ENCODE data around the gene AUNIP.

Gene AUNIP

DNA sequence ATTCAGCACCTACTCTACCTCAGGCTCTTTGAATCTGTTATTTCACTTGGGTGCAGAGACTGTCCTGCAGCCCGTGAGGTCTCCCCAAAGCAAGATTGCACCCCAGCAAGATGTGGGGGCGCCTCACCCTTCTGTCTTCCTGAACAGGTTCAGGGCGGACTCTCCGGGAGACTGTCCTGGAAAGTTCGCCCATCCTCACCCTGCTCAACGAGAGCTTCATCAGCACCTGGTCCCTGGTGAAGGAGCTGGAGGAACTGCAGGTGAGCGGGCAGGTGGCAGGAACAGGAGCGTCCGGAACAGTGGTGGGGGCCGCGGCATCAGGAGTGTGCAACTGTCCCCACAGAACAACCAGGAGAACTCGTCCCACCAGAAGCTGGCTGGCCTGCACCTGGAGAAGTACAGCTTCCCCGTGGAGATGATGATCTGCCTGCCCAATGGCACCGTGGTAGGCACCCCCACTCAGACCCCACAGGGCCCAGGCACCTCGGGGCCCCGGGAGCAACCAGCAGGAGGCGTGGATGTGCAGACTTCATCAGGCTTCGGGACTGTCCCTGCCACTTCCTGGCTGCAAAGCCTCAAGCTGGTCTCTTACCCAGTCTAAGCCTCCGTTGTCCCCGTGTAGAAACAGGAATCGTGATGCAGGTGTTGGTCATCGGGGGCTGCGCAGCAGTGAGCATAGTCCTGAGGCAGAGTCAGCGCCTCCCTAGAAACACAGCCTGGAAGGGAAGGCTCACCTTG lies 45.4 kb downstream of the AUNIP start:
- TF ChIP-seq, protein P1, sequence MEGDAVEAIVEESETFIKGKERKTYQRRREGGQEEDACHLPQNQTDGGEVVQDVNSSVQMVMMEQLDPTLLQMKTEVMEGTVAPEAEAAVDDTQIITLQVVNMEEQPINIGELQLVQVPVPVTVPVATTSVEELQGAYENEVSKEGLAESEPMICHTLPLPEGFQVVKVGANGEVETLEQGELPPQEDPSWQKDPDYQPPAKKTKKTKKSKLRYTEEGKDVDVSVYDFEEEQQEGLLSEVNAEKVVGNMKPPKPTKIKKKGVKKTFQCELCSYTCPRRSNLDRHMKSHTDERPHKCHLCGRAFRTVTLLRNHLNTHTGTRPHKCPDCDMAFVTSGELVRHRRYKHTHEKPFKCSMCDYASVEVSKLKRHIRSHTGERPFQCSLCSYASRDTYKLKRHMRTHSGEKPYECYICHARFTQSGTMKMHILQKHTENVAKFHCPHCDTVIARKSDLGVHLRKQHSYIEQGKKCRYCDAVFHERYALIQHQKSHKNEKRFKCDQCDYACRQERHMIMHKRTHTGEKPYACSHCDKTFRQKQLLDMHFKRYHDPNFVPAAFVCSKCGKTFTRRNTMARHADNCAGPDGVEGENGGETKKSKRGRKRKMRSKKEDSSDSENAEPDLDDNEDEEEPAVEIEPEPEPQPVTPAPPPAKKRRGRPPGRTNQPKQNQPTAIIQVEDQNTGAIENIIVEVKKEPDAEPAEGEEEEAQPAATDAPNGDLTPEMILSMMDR (IDR thresholded peaks at IDR 0.05) = no peak
- H3K27me3 ChIP-seq (ENCODE audit: control insufficient read depth, insufficient read depth, low read length) = no peaks in the 10 kb centered on the region
- H3K79me2 ChIP-seq = no peaks in the 10 kb centered on the region
- H3K27ac ChIP-seq = no peak overlapping the region
- no peak overlapping the region for H3K4me2 ChIP-seq (ENCODE audit: low read length)
- no peak overlapping the region for H3K4me3 ChIP-seq (ENCODE audit: low read depth, low read length)
- no peaks in the 10 kb centered on the region for H3K36me3 ChIP-seq (ENCODE audit: control insufficient read depth, insufficient read depth, low read length)
- H3K4me1 ChIP-seq = no peaks in the 10 kb centered on the region
- H3K9me3 ChIP-seq (ENCODE audit: control insufficient read depth, low read length) = no peaks in the 10 kb centered on the region
- no peak overlapping the region for H3K9ac ChIP-seq
- no peak overlapping the region for H2AFZ ChIP-seq

DNA sequence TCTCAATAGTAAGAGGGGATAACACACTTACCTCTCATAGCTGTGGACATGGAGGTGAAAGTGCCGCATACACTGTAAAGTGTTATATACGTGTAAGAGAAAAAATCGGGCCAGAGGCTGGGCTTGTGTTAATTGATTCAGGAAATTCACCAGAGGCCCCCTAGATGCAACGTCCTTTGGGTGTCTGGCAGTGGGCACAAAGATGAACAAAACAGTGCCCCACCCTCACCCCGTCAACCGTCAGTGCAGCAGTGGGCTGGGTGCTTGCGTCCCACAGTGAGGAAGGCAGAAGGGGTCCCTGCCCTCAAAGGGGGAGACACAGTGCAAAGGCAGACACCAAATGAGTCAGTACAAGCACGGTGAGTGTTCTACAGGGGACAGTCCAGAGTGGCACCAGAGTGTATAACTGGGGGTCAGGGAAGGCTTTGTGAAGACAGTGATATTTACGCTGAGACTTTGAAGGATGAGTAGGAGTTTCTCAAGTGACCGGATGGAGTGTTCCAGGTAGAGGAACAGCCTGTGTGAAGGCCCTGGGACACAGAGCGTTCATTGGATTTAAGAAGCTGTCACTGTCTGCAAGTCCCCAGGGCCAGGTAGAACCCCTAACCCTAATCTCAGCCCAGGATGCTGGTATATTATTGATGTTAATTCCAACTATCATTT lies 46.1 kb downstream of the AUNIP start:
- Histone ChIP-seq H3K36me3 (ENCODE audit: control insufficient read depth, insufficient read depth, low read length) (no peaks in the 10 kb centered on the region), H3K9me3 (ENCODE audit: control insufficient read depth, low read length) (no peaks in the 10 kb centered on the region), H3K27me3 (ENCODE audit: control insufficient read depth, insufficient read depth, low read length) (no peaks in the 10 kb centered on the region), H3K79me2 (no peaks in the 10 kb centered on the region), H3K27ac (no peak overlapping the region), H3K4me1 (no peaks in the 10 kb centered on the region), H3K4me2 (ENCODE audit: low read length) (no peak overlapping the region), H2AFZ (no peak overlapping the region), H3K9ac (no peak overlapping the region), H3K4me3 (ENCODE audit: low read depth, low read length) (no peak overlapping the region)
- TF ChIP-seq, protein P1 (IDR thresholded peaks at IDR 0.05) = no peak

DNA sequence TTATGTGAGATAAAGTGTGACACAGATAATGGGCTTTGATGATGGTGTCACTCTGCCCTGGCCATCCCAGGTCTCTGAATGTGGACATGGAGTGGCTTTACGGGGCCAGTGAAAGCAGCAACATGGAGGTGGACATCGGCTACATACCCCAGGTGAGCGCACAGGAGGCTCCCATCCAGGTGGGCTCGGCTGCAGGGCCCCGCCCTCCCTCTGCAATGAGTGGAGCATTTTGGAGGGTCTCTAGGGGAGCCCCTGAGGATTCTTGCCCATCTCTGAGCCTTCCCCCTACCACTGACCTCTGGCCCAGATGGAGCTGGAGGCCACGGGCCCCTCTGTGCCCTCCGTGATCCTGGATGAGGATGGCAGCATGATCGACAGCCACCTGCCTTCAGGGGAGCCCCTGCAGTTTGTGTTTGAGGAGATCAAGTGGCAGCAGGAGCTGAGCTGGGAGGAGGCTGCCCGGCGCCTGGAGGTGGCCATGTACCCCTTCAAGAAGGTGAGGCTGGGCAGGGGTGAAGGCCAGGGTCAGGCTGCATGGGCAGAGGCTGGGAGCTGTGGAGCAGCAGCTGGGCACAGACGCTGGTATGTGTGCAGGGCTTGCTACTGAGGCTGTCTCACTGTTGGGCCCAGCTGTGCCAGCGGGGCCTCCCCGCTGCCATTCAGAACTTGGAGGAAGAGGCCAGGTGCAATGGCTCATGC lies 47.7 kb downstream of the AUNIP start:
- Histone ChIP-seq H3K9ac (no peak overlapping the region), H3K4me2 (ENCODE audit: low read length) (no peak overlapping the region), H3K4me1 (no peaks in the 10 kb centered on the region), H3K9me3 (ENCODE audit: control insufficient read depth, low read length) (no peaks in the 10 kb centered on the region), H3K27ac (no peak overlapping the region), H3K36me3 (ENCODE audit: control insufficient read depth, insufficient read depth, low read length) (no peaks in the 10 kb centered on the region), H3K4me3 (ENCODE audit: low read depth, low read length) (no peak overlapping the region), H2AFZ (no peak overlapping the region), H3K79me2 (no peaks in the 10 kb centered on the region), H3K27me3 (ENCODE audit: control insufficient read depth, insufficient read depth, low read length) (no peaks in the 10 kb centered on the region)
- TF ChIP-seq, protein P1 (IDR thresholded peaks at IDR 0.05) = no peak

DNA sequence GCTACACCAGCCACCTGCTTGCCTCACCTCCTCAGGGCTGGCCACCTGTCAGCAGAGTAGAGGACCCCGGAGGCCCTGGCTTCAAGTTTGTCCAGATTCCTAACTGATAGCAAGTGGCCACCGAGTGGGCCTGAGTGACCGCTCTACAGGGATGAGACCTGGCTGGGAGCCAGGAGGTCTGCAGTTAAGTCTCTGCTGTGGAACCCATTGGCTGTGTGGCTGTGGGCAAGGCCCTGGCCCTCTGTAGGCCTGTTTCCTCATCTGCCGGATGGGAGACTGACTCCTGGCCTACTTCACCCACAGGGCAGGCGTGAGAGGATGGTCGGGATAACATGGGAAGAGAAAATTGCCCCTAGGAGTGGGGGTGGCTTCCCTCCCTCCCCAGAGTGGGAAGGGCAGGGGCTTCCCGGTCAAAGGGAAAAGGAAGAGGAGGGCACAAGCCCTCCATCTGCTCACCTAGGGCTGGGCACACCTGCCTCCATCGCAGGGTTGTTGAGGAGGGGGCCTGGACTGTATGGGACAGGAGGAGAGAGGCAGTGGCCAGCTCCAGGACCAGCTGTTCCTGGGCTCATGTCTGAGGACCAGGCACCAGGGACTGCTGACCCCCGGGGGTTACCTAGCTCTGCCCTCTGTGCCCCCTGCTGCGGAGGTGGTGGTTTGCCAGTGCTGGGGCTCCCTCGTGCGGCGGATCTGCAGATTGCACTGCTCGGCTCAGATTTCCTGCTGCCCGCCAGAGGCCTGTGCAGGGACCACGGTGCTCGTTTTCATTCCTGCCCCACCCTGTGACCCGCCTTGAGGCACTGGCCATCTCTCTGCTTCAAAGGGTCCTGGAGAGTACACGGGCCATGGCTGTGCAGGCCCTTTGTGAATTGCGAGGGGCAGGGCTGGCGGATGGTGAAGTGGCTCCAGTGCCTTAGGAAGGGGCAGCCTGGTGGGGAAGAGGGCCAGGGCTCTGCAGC lies 48.6 kb downstream of the AUNIP start:
- TF ChIP-seq, protein P1 (IDR thresholded peaks at IDR 0.05) = peak; percentile 77
- Histone ChIP-seq H3K9me3 (ENCODE audit: control insufficient read depth, low read length) (no peaks in the 10 kb centered on the region), H3K79me2 (no peaks in the 10 kb centered on the region), H3K4me2 (ENCODE audit: low read length) (no peak overlapping the region), H3K4me1 (no peaks in the 10 kb centered on the region), H3K27me3 (ENCODE audit: control insufficient read depth, insufficient read depth, low read length) (no peaks in the 10 kb centered on the region), H3K36me3 (ENCODE audit: control insufficient read depth, insufficient read depth, low read length) (no peaks in the 10 kb centered on the region), H3K4me3 (ENCODE audit: low read depth, low read length) (no peak overlapping the region), H3K9ac (no peak overlapping the region), H2AFZ (no peak overlapping the region), H3K27ac (no peak overlapping the region)

All from parathyroid adenoma (tissue), 2 donors.